ENCODE measurements around the gene CACNA1E.

CACNA1E gene

DNA sequence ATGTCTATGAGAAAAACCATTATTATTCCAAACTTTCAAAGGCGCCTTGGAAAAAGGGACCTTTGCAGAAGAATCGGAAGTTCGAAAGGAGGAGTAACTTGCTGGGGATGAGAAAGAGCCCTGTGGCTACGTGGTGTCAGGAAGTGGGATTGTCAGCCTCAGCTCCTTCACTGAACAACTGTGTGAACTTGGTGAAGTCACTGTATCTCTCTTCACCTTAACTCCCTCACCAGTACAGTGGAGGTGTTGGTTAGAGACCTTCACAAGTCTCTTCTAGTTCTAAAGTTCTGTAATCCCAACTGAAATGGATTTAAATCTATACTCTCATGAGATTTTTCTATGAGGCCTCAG, 285.6 kb downstream of the CACNA1E start:
- no peak for DNase-seq (ENCODE audit: low spot score)

DNA sequence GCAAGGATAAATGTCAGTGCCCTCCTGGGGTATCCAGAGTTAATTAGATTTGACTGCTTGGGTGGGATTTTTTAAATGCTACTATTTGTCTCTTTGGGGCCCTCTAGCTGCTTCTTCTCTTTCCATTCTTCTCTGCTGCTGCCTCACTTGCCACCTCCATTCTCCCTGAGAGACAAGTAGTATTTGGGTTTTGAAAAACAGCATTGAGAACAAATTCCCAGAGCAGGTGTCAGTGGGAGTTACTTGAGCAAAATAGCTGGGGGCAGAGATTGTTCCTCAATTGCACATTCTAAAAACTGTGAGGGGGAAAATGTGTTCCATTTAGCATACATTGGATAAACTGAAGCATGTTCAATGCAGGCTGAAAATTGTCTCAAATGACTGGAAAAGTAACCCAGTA, 286.5 kb downstream of the CACNA1E start:
- no peak for DNase-seq (ENCODE audit: low spot score)

DNA sequence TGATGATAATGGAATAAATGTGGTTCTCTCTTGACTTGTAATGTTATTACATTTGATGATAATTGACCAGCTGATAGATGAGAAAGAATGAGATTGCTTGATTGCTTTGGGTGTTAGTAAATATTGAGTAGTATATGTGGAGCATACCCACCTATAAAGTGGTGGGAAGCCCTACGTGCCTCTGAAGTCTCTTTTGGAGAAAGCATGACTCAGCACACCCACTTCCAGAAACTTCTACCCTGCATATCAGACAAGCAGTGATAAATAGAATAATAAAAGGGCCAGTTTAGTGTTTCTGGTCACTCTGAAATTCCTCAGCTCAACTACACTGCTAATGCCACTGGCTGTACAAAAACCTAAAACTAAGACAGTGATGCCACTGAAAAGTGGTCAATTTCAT, 289.4 kb downstream of the CACNA1E start:
- DNase-seq (ENCODE audit: low spot score), result no peak

DNA sequence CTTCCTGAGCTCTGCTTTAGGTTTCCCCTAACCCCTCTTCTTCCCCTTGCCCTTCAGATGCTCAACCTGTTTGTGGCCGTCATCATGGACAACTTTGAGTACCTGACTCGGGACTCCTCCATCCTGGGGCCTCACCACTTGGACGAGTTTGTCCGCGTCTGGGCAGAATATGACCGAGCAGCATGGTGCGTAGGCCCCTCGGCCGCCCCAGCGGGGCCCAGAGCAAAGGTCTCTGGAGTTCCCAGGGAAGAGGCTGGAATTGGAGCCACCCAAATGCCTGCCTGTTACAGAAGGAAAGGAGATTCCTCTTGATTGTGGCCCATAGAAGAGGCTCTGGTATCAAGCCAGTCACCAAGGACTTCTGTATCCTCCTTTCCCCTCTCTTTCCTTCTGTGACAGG, 292.7 kb downstream of the CACNA1E start:
- no peak for DNase-seq (ENCODE audit: low spot score)

DNA sequence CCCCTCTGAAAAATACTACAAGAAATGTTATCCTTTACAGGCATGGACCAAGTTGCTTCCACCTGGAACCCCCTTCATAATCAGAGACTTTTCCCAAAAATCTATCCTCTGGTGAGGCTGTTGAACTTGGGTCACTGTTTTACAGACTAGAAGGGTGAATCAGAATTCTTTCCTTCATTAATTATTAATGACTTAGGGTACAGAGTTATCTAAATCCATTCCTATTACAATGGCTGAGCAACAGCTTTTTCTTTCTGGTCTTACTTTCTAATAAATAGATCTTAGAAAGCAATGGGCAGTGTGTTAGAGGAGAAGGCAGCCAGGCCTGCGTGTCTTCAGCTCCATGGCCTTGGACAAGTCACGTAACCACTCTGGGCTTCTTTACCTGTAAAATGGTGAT, 294.0 kb downstream of the CACNA1E start:
- no peak for DNase-seq (ENCODE audit: low spot score)

DNA sequence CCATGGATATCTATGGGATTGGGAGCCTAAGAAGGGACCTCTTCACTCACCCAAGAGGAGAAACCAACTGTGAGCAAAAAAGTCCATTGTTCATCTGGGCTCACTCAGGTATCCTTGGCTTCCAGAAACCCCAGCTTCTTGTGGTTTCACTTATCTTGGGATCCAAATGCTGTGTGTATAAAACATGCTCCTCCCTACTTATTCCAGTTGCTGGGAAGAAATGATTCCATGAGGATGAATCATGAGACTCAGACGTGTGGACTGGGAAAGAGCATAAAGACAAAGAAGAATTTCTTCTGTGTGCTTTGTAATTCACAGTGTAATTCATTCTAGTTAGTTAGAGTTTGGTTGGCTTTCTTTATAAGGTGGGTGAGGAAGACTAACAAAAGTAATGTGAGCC, 294.5 kb downstream of the CACNA1E start:
- DNase-seq (ENCODE audit: low spot score), result no peak

DNA sequence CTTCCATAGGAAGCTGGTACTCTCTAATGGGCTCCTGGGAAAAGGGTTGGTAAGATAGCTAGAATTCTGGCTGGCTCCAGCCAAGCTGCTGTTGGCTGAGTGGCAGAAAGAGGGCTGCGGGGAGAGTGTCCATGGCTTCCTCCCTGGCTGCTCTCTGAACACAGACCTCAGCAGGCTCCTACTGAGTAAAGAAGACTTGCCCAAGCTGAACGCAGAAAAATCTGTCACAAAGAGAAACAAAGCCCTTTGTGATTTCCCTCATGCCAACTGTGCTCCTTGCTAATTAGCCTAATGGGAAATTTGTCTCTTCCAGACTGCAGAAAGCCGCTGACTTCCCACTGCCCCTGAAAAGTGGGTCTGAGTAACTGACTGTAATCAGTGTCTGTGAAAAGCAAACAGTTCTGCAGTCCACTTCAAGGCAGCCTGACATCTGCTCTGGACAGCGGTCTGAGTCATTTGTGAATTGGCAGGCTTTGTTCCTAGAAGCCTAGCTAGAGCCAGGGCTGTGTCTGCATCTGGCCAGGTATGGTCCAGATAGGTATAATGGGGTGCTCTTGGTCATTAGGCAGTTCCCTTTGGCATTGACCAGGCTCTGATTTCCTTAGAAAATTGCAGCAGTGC, 295.4 kb downstream of the CACNA1E start:
- peak; percentile 17 for DNase-seq (ENCODE audit: low spot score)

DNA sequence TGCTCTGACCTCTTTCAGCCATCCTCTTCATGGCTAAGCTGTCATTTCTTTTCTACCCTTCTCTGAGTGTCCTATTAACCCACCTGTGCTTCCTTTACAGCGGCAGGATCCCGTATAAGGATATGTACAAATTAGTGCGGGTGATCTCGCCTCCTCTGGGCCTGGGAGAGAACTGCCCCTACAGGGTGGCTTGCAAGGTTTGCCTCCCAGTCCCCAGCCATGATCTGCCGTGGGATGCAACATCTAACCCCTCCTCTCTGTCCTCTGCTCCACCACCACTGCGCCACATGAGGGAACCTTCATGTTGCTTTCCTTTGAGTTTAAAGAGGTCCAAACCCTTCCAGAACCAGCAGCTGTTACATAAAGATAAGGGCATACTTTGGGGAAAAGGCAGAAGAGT, 296.0 kb downstream of the CACNA1E start:
- DNase-seq (ENCODE audit: low spot score), result peak; percentile 22

DNA sequence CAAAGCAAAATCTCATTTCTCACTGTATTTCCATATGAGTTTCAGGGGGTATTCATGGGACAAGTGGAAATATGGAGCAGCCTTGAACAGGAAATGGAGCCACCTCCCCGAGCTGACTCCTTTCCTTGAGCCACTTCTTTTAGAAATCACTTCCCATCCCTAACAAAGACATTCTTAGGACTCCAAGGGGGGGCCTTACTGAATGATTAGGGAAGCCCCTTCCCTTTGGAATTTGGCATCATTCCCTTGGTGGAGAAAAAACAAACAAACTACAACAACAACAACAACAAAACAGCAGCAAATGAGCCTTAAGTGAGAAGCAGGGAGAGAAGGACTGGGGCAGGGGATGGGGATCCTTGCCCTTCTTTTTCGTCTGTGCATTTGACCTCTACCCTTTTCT, 299.9 kb downstream of the CACNA1E start:
- peak; percentile 34 for DNase-seq (ENCODE audit: low spot score)

DNA sequence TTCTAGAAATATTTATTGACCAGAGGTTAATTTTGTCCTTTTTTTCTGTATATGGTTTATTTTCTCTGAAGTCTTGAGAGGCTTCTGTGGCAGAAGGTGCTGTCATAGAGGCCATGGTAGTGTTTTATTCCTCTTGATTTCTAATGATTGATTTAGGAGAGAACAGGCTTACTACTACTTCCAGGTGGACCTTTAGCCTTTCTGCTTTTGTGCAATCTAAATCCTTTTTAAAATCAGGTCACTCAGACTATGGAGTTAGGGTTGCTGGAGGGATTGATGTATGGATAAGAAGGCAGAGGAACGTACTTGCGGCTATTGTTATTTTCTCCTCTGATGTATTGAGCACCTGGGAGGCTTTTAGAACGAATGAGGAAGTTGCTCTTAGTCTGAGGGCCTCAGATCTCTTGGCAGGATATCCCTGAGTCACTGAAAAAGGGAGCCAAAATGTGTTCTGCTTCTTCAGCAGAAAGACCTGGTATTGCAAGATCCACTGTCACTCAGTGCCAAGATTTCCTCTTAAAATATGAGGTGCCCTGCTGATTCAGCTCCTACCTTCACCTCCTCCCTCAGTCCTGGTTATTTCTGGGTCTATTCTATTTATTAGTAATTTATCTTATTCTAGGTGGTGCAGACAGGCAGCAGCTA, 300.8 kb downstream of the CACNA1E start:
- no peak for DNase-seq (ENCODE audit: low spot score)

DNA sequence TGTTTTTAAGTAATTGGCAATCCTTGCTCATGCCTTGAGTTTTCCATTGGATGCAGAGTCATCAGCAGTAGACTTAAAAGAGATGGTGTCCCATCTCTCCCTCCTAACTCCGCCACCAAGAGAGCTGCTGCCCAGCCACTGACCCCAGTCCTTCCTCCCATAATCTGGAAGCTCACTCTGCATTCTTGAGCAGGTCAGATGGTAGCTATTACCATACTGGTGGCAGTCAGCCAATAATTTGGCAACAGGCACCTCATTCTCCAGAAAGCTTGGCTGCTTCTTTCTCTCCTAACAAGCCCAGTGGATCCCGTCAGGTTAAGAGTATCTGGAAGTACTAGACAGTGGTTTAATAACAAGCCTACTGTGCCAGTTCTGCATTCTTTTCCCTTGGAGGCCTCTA, 306.1 kb downstream of the CACNA1E start:
- DNase-seq (ENCODE audit: low spot score), result no peak

DNA sequence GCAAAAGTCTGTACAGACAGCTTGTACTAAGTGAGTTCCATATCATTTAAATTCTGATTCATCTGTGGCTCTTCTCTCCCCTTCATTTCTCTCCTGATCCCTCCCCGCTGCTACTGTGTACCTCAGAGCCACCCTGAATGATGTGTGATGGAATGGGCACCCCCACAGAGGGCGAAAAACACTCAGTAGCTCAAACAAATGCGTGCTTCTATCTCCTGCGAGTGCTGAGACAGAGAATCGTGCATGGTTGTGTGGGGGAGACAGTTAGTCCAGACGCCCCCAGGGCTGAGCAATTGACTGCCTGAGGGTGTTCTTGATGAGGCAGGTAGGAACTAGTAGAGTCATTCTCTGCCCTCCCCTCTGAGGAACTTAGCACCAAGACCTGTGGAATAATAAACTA, 308.4 kb downstream of the CACNA1E start:
- DNase-seq (ENCODE audit: low spot score), result no peak

DNA sequence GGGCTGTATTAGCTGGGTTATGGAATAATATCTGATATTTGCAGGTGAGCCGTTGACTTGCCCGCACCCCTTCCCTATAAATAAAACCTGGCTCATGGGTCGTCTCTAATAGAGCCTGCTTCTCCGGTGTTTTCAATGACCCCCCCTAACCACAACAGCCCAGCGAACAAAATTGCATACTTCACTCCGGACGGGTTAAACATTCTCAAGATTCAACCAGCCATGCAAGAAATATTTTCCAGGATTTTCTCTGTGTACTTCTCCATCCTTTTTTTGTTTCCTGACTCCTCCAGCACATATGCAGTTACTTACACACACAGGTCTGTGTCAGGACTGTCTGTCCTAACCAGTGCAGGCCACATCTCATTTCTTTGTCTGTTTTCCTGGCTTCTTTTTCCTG, 310.5 kb downstream of the CACNA1E start:
- DNase-seq (ENCODE audit: low spot score), result no peak

DNA sequence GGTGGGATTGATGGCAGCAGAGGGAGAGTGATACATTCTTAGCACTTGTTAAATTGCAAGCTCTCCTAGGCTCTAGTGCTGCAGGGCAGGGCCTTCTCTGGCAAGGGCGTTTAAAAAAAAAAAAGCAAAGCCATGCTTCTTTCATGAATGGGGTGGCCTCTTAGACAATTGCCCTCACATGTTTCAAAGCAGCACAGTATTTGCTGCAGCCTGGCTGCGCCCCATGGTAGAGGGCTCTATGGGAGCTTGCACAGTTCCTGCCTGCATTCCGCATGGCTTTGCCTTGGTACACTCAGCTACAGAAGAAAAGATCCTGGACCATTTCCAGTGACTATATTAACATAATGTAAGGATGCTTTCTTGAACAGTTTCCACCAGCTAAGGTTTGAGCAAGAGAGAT, 311.0 kb downstream of the CACNA1E start:
- DNase-seq (ENCODE audit: low spot score), result no peak

DNA sequence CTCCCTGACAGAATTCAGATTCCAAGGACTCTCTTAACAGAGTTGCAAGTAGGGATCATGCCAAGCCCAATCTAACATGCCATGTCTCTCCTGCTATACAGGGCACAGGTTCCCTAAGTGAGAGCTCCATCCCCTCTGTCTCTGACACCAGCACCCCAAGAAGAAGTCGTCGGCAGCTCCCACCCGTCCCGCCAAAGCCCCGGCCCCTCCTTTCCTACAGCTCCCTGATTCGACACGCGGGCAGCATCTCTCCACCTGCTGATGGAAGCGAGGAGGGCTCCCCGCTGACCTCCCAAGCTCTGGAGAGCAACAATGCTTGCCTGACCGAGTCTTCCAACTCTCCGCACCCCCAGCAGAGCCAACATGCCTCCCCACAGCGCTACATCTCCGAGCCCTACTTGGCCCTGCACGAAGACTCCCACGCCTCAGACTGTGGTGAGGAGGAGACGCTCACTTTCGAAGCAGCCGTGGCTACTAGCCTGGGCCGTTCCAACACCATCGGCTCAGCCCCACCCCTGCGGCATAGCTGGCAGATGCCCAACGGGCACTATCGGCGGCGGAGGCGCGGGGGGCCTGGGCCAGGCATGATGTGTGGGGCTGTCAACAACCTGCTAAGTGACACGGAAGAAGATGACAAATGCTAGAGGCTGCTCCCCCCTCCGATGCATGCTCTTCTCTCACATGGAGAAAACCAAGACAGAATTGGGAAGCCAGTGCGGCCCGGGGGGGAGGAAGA, 315.0 kb downstream of the CACNA1E start:
- no peak for DNase-seq (ENCODE audit: low spot score)

DNA sequence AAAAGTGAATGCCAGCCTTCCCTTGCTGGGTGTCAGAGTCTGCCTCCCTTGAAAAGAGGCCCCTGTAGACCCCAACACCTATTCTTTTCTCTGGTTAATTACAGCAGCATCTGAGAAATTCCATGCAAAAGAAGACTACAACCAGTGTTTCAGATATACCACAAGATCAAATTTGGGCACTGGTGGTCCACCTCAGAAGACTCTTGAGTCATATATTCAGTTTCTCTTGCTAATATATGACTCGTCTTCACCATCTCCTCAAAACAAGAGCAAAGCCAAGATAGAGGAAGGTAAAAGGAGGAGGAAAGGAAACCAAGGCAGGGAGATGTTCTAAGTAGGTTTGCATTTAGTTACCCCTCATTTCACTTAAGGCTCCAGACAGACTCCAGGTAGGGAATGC, 318.3 kb downstream of the CACNA1E start:
- DNase-seq (ENCODE audit: low spot score), result no peak

DNA sequence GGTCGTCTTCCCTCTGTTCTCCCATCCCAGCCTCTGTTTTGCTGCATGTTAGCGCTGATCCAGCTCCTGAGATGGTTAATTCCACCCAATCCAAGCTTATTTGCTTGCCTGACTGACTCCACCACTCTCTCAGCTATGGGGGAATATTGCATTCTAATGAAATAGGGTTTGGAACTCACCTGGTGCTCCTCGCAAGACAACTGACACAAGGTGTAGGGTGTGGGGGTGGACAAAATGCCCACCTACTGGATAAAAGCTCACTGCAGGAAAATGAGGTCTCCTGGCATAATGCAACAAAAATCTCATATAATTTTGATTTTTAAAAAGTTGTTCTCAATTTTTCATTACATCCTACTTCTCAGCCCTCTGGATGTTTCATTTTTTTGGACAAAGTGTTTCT, 319.1 kb downstream of the CACNA1E start:
- DNase-seq (ENCODE audit: low spot score), result no peak

DNA sequence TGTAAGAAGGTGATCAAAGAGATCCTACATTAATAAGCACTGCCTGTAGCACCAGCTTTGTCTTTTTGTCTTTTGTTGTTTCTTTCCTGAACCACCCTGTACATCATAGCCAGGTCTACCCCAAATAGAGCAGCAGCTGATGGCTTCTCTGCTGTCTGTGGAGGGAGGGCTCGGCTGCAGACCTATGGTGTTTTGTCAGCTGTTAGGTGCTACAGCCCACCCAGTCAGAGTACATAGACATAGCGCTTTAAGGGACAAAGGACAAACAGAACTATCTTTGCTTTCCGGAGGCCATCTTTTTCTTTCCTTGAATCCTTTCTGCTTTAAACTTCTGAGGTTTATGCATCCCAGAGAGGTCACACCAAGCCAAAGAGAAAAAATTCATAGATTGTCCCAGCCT, 320.1 kb downstream of the CACNA1E start:
- DNase-seq (ENCODE audit: low spot score), result no peak

DNA sequence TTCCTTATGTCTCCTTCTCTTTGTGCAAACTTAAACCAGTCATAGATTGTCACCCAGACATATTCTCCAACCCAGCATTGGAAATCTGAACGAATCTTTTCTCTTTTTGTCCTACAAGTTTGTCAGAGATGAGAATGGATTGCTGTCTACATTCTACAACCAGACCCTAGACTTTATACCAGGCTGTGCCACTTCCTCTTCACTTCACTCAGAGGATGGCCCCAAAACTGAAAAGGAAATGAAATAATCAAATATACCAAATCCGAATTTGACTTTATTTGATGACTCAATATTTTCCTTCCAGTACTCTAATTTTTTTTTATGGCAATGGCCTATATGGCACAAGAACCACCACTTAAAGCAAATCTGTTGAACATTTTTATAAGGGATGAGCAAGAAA, 321.7 kb downstream of the CACNA1E start:
- no peak for DNase-seq (ENCODE audit: low spot score)

DNA sequence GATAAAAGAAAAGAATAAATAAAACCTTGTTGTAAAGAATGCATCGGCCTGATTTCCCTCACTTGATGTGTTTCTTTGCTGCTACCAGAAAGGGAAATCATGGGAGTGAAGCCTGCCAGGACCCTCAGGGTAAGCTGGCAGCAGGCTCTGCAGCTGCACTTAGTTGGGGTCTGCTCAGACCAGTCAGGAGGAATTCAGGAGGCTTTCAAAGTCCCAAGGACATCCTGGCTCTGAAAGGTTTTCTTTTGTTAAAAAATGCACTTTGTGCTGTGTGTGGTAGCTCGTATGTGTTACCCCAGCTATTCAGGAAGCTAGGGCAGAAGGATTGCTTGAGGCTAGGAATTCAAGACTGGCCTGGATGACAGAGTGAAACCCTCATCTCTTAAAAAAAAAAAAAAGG, 323.4 kb downstream of the CACNA1E start:
- no peak for DNase-seq (ENCODE audit: low spot score)

DNA sequence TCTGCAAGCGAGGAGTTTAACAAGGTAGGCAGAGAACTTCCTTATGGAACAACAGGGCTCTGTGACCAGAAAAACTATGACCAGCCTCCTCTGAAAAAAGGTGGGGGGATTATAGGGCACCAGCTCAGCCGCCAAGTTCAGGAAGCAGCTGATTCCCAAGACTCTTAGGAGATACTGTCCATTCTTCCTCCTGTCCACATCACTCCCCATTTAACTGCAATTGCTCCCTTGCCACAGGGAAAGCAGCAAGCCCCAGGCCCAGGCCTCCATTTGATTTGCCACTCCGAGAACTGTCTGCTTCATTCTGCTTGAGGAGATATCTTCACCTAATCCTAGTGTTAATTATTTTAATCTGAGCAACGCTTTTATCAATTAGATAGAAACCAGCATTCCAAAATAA, 323.9 kb downstream of the CACNA1E start:
- no peak for DNase-seq (ENCODE audit: low spot score)

DNA sequence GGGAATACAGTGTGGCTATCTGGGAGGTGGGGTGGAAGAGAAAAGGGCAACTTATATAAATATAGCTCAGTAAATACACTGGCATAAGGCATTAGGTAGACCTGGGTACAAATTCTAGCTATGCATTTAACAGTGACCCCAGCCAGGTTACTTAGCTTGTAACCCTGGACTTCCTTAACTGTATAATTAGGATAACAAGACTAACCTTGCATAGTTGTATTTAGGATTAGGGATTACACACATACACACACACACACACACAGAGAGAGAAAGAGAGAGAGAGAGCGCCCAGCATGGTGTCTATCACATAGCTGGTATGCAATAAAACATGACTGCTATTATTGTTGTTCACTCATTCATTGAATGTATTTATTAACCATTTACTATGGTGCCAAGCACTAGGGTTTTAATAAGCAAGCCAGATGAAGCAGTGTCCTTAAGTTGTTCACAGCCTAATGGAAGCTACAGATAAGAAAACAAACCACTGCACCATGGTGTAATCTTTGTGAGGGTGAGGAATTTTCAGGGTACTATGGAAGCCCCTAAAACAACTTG, 326.8 kb downstream of the CACNA1E start:
- no peak for DNase-seq (ENCODE audit: low spot score)

DNA sequence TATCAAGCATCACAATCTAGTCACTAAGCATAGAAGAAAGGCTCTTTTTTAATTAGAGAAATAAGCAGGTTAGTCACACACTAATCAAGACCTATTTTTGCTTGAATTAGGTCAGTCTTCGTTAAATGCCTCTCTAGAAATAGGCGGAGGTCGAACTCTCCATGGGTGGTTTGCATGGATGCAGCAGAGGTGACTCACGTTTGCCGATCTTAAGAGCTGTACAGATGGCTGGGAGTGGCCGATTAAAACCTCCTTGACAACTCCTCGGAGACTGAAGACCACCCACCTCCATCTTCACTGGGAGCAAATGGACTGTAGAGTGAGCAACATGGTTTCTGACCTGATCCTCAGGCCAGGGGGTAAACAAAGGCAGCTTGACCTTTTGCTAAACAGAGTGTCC, 328.9 kb downstream of the CACNA1E start:
- DNase-seq (ENCODE audit: low spot score), result no peak

Measured in iPS-NIHi11 (cell line).